ENCODE results near the gene STARD3NL.
"Not testable (repeated sequence)": the region's sequence is repeated elsewhere in the genome, so short reads cannot be mapped to it uniquely, and the experiment has no call there.

- TF ChIP-seq CTCF, POLR2A (IDR thresholded peaks at IDR 0.05): not testable (repeated sequence)
Observed at GRCh38 chr7:38239129-38239528, 61.1 kb downstream of the STARD3NL start.

Measured in body of pancreas (tissue), 4 donors.